ENCODE measurements around the gene TSGA10.

Gene TSGA10

GRCh38 chr2:99111236-99111635, 43.5 kb downstream of the TSGA10 start:
- no peak for TF ChIP-seq CTCF (IDR thresholded peaks at IDR 0.05)

- no peak for TF ChIP-seq CTCF (IDR thresholded peaks at IDR 0.05)
These were observed 47.8 kb downstream of the TSGA10 start for GRCh38 chr2:99106913-99107312.

GRCh38 chr2:99104006-99104405, 50.7 kb downstream of the TSGA10 start:
- no peak for TF ChIP-seq CTCF (IDR thresholded peaks at IDR 0.05)

- no peak for TF ChIP-seq CTCF (IDR thresholded peaks at IDR 0.05)
These were observed 53.0 kb downstream of the TSGA10 start for GRCh38 chr2:99101697-99102096.

- TF ChIP-seq CTCF (IDR thresholded peaks at IDR 0.05): no peak
These were observed 58.0 kb downstream of the TSGA10 start for GRCh38 chr2:99096728-99097127.

- no peak for TF ChIP-seq CTCF (IDR thresholded peaks at IDR 0.05)
These were observed 66.7 kb downstream of the TSGA10 start for GRCh38 chr2:99088017-99088416.

- TF ChIP-seq CTCF (IDR thresholded peaks at IDR 0.05): no peak
These were observed 68.4 kb downstream of the TSGA10 start for GRCh38 chr2:99086385-99086784.

- peak; percentile 52 for TF ChIP-seq CTCF (IDR thresholded peaks at IDR 0.05)
These were observed 69.3 kb downstream of the TSGA10 start for GRCh38 chr2:99085421-99085820.

All from LNCAP (cell line).